Glutamatergic neuron (in vitro differentiated cells): Measurements from ENCODE around the gene AKR7A2. TPM values are rescaled to one million over a fixed set of nuclear protein-coding genes. Genes with fewer than 3 reads are reported as not detected.

ENCODE experiments used
- DNase-seq: peaks from one replicate; pipeline ENCODE4 v3.0.0; 2022
- H3K27ac Mint-ChIP-seq: one replicate; pipeline ENCODE4 v1.8.0; 2020; ENCODE audit warnings: mild to moderate bottlenecking, mixed read lengths, inconsistent platforms; ENCODE audit not compliant: unreplicated experiment
- H3K27me3 Mint-ChIP-seq: one replicate; pipeline ENCODE4 v1.8.0; 2020; ENCODE audit warnings: mild to moderate bottlenecking, moderate library complexity, mixed read lengths, inconsistent platforms; ENCODE audit not compliant: unreplicated experiment
- H3K36me3 Mint-ChIP-seq: one replicate; pipeline ENCODE4 v1.8.0; 2020; ENCODE audit warnings: mild to moderate bottlenecking, mixed read lengths, inconsistent platforms; ENCODE audit not compliant: unreplicated experiment
- H3K4me1 Mint-ChIP-seq: one replicate; pipeline ENCODE4 v1.8.0; 2020; ENCODE audit warnings: mild to moderate bottlenecking, low read depth, mixed read lengths, inconsistent platforms; ENCODE audit not compliant: unreplicated experiment
- H3K4me3 Mint-ChIP-seq: one replicate; pipeline ENCODE4 v1.8.0; 2020; ENCODE audit warnings: mild to moderate bottlenecking, mixed read lengths, inconsistent platforms; ENCODE audit not compliant: unreplicated experiment
- H3K9me3 Mint-ChIP-seq: one replicate; pipeline ENCODE4 v1.8.0; 2020; ENCODE audit warnings: mild to moderate bottlenecking, moderate library complexity, mixed read lengths, inconsistent platforms; ENCODE audit not compliant: unreplicated experiment
- CTCF ChIP-seq: fragments of 200-600 bp; sonication (generic); IDR thresholded peaks from one replicate; pipeline ENCODE4 v1.5.0; 2021; ENCODE audit not compliant: partially characterized antibody, unreplicated experiment
- total RNA-seq: library from RNA; stranded (reverse); fragmentation: NEBNext Ultra II Directional; extraction: Animal tissue kit (Norgen Biotek cat#: 25700); gene quantifications from one replicate; pipeline ENCODE4 v1.2.1, GENCODE V29; 2021; ENCODE audit not compliant: unreplicated experiment

AKR7A2 gene
- total RNA-seq, 1 donor from 2014 or later, result 35.7 TPM

- Mint-ChIP-seq H3K27ac (no peak overlapping the region), H3K4me1 (peaks cover 10% of the 10 kb centered on the region), H3K27me3 (peaks cover 1% of the 10 kb centered on the region), H3K9me3 (peaks cover 7% of the 10 kb centered on the region), H3K4me3 (no peak overlapping the region), H3K36me3 (no peaks in the 10 kb centered on the region)
- DNase-seq, result no peak
- TF ChIP-seq CTCF, result no peak
These were observed 57.5 kb downstream of the AKR7A2 start for GRCh38 chr1:19254416-19254815.

Other genes starting within 250 kb of the AKR7A2 start
- gene UBR4, start 101.9 kb downstream of the AKR7A2 start, total RNA-seq, result 176 TPM
- 98.9 TPM for gene EMC1, start 60.6 kb downstream of the AKR7A2 start, total RNA-seq
- 29.1 TPM for gene MRTO4, start 60.3 kb downstream of the AKR7A2 start, total RNA-seq
- 1.9 TPM for gene AKR7A3, start 23.4 kb downstream of the AKR7A2 start, total RNA-seq
- 41.1 TPM for gene SLC66A1, start 182 bp upstream of the AKR7A2 start, total RNA-seq
- 326 TPM for gene CAPZB, start 173.4 kb upstream of the AKR7A2 start, total RNA-seq